Nephron (organoid): ENCODE data around the gene RHOBTB3.

Experiments
- H3K27ac Mint-ChIP-seq, 3 experiments: 2 replicates each; pipeline ENCODE4 v1.8.0; 2020; ENCODE audit warnings: mixed read lengths in 3 of 3, mild to moderate bottlenecking in 2 of 3, moderate library complexity in 1 of 3
- H3K27me3 Mint-ChIP-seq: 2 replicates; pipeline ENCODE4 v1.8.0; 2021; ENCODE audit warnings: low read depth, mild to moderate bottlenecking, moderate library complexity, mixed read lengths
- H3K36me3 Mint-ChIP-seq: 2 replicates; pipeline ENCODE4 v1.8.0; 2020; ENCODE audit warnings: low read depth, mixed read lengths
- H3K4me1 Mint-ChIP-seq: 2 replicates; pipeline ENCODE4 v1.8.0; 2020; ENCODE audit warnings: mixed read lengths
- H3K4me3 Mint-ChIP-seq, 3 experiments: 2 replicates each; pipeline ENCODE4 v1.8.0; 2020; ENCODE audit warnings: mild to moderate bottlenecking in 3 of 3, mixed read lengths in 3 of 3, moderate library complexity in 2 of 3
- H3K9me3 Mint-ChIP-seq: 2 replicates; pipeline ENCODE4 v1.8.0; 2020; ENCODE audit warnings: mixed read lengths
- CTCF ChIP-seq, 3 experiments: fragments of 200-600 bp; sonication (generic); IDR thresholded peaks; one replicate each; pipeline ENCODE4 v1.5.0; 2021; ENCODE audit warnings: antibody characterized with exemption in 3 of 3; ENCODE audit not compliant: unreplicated experiment in 3 of 3

RHOBTB3 gene

GRCh38 chr5:95746194-95746593, 15.1 kb downstream of the RHOBTB3 start:
- peaks cover 66% of the 10 kb centered on the region for H3K36me3 Mint-ChIP-seq
- H3K27me3 Mint-ChIP-seq, result no peaks in the 10 kb centered on the region

GRCh38 chr5:95746722-95747679, 15.9 kb downstream of the RHOBTB3 start:
- Mint-ChIP-seq H3K27ac (no peak overlapping the region), H3K4me1 (peaks cover 6% of the 10 kb centered on the region), H3K4me3 (no peak overlapping the region), H3K9me3 (no peaks in the 10 kb centered on the region), H3K27me3 (no peaks in the 10 kb centered on the region), H3K36me3 (peaks cover 64% of the 10 kb centered on the region)
- TF ChIP-seq CTCF (IDR thresholded peaks at IDR 0.05; ENCODE audit: unreplicated experiment in 3 of 3), result no peak

More at GRCh38 chr5:95746194-95746593, 15.1 kb downstream of the RHOBTB3 start:
- Mint-ChIP-seq H3K4me3 (no peak overlapping the region), H3K4me1 (peaks cover 6% of the 10 kb centered on the region), H3K9me3 (no peaks in the 10 kb centered on the region), H3K27ac (no peak overlapping the region)
- no peak for TF ChIP-seq CTCF (IDR thresholded peaks at IDR 0.05; ENCODE audit: unreplicated experiment in 3 of 3)

- no peak overlapping the region for H3K4me3 Mint-ChIP-seq
- no peak for TF ChIP-seq CTCF (IDR thresholded peaks at IDR 0.05; ENCODE audit: unreplicated experiment in 3 of 3)
- H3K27me3 Mint-ChIP-seq, result no peaks in the 10 kb centered on the region
- peaks cover 74% of the 10 kb centered on the region for H3K36me3 Mint-ChIP-seq
- H3K9me3 Mint-ChIP-seq, result no peaks in the 10 kb centered on the region
- H3K4me1 Mint-ChIP-seq, result peaks cover 6% of the 10 kb centered on the region
- no peak overlapping the region for H3K27ac Mint-ChIP-seq
Observed at GRCh38 chr5:95748133-95748532, 17.0 kb downstream of the RHOBTB3 start.

- Mint-ChIP-seq H3K4me3 (no peak overlapping the region), H3K27me3 (no peaks in the 10 kb centered on the region), H3K4me1 (peaks cover 16% of the 10 kb centered on the region), H3K9me3 (no peaks in the 10 kb centered on the region), H3K27ac (peak overlapping the region in 1 of 3 experiments; percentile 27), H3K36me3 (peaks cover 70% of the 10 kb centered on the region)
- no peak for TF ChIP-seq CTCF (IDR thresholded peaks at IDR 0.05; ENCODE audit: unreplicated experiment in 3 of 3)
Observed at GRCh38 chr5:95754545-95754944, 23.4 kb downstream of the RHOBTB3 start.

GRCh38 chr5:95759005-95759404, 27.9 kb downstream of the RHOBTB3 start:
- peak overlapping the region; percentile 51 to 79 (median 63) for H3K27ac Mint-ChIP-seq
- TF ChIP-seq CTCF (IDR thresholded peaks at IDR 0.05; ENCODE audit: unreplicated experiment in 3 of 3), result no peak
- H3K9me3 Mint-ChIP-seq, result no peaks in the 10 kb centered on the region
- no peaks in the 10 kb centered on the region for H3K27me3 Mint-ChIP-seq
- peaks cover 52% of the 10 kb centered on the region for H3K36me3 Mint-ChIP-seq
- H3K4me1 Mint-ChIP-seq, result peaks cover 41% of the 10 kb centered on the region
- no peak overlapping the region for H3K4me3 Mint-ChIP-seq
